Mucosa of descending colon (tissue), 3 donors: ENCODE data around the gene LGR6. TPM values are rescaled to one million over a fixed set of nuclear protein-coding genes. Genes with fewer than 3 reads are reported as not detected.

Source experiments
- ATAC-seq: fragments of 200-7000 bp; cut with Tn5 transposase; one replicate; pipeline ENCODE4 v1.9.1; 2020; ENCODE audit warnings: mild to moderate bottlenecking, moderate library complexity
- DNase-seq, 3 donors: peaks; one replicate each; pipeline ENCODE4 v3.0.0-alpha.2; 2020
- H3K36me3 ChIP-seq: fragments of 200-600 bp; one replicate; pipeline ENCODE4 v1.8.0; 2021; ENCODE audit warnings: low read depth, mild to moderate bottlenecking
- H3K4me1 ChIP-seq: fragments of 200-600 bp; one replicate; pipeline ENCODE4 v1.8.0; 2021; ENCODE audit warnings: low read depth, mild to moderate bottlenecking
- H3K4me3 ChIP-seq: fragments of 200-600 bp; one replicate; pipeline ENCODE4 v1.8.0; 2021; ENCODE audit warnings: mild to moderate bottlenecking
- H3K9me3 ChIP-seq: fragments of 200-600 bp; one replicate; pipeline ENCODE4 v1.8.0; 2021; ENCODE audit warnings: mild to moderate bottlenecking
- CTCF ChIP-seq: fragments of 200-600 bp; IDR thresholded peaks from one replicate; pipeline ENCODE4 v1.8.0; 2022; ENCODE audit warnings: antibody characterized with exemption, mild to moderate bottlenecking
- intact Hi-C, 2 donors: fragments of 100-400 bp; cut with DNase I in 1 of 2; cut with micrococcal nuclease in 1 of 2; formaldehyde crosslinking; loops; one replicate each; pipeline versions ENCODE4 v1.11.0 to v1.11.1; 2022; cut with DNase I, micrococcal nuclease
- total RNA-seq, 3 donors: library from RNA; stranded (reverse); fragmentation: NEBNext Ultra II Directional in 2 of 3; extraction: Animal tissue kit (Norgen Biotek cat#: 25700) in 2 of 3; gene quantifications; one replicate each; pipeline versions ENCODE4 v1.2.1 to v1.2.4, GENCODE V29; 2021 to 2023
- donor health status: DM: no; HTN: no; CAD: no; lungs with moderate emphysema.
- donor health status: DM: no; HTN: no; CAD: no.
- donor health status: DM: no; HTN: yes; CAD: no.

Gene LGR6
- total RNA-seq, 3 donors from 2014 or later = 0.66 to 4.2 (median 1.3) TPM

GRCh38 chr1:202244841-202245261 is 51.3 kb downstream of the LGR6 start:
- ATAC-seq (no peak), DNase-seq (no peak)
- Histone ChIP-seq H3K36me3 (no peaks in the 10 kb centered on the region), H3K9me3 (no peaks in the 10 kb centered on the region), H3K4me1 (no peaks in the 10 kb centered on the region), H3K4me3 (no peak overlapping the region)
- no peak for TF ChIP-seq CTCF
- intact Hi-C loops = no loop called here

- ATAC-seq (no peak), DNase-seq (no peak)
- Histone ChIP-seq H3K36me3 (no peaks in the 10 kb centered on the region), H3K4me1 (no peaks in the 10 kb centered on the region), H3K4me3 (no peak overlapping the region), H3K9me3 (no peaks in the 10 kb centered on the region)
- TF ChIP-seq CTCF = no peak
- intact Hi-C loops = no loop called here
Measured at GRCh38 chr1:202245391-202245790, 51.8 kb downstream of the LGR6 start.

- intact Hi-C loops = no loop called here
- ATAC-seq = no peak
- Histone ChIP-seq H3K4me3 (no peak overlapping the region), H3K4me1 (no peaks in the 10 kb centered on the region), H3K9me3 (no peaks in the 10 kb centered on the region), H3K36me3 (no peaks in the 10 kb centered on the region)
- TF ChIP-seq CTCF = no peak
- DNase-seq = no peak
Measured at GRCh38 chr1:202247104-202247503, 53.5 kb downstream of the LGR6 start.

- Histone ChIP-seq H3K4me1 (no peaks in the 10 kb centered on the region), H3K9me3 (no peaks in the 10 kb centered on the region), H3K4me3 (no peak overlapping the region), H3K36me3 (no peaks in the 10 kb centered on the region)
- intact Hi-C loops = no loop called here
- TF ChIP-seq CTCF = no peak
- no peak for DNase-seq
- no peak for ATAC-seq
Measured at GRCh38 chr1:202247837-202248795, 54.5 kb downstream of the LGR6 start.

GRCh38 chr1:202248861-202249260 is 55.3 kb downstream of the LGR6 start:
- H3K4me1 ChIP-seq = no peaks in the 10 kb centered on the region
- DNase-seq (no peak), ATAC-seq (no peak)
- intact Hi-C loops = no loop called here
- TF ChIP-seq CTCF = no peak
- no peak overlapping the region for H3K4me3 ChIP-seq
- no peaks in the 10 kb centered on the region for H3K9me3 ChIP-seq
- no peaks in the 10 kb centered on the region for H3K36me3 ChIP-seq
